GM10248 (cell line): Measurements from ENCODE around the gene ZNF441.
"Not testable (repeated sequence)": the region's sequence is repeated elsewhere in the genome, so short reads cannot be mapped to it uniquely, and the experiment has no call there.

Source experiments
- CTCF ChIA-PET: fragments of 300-600 bp; sonication (Branson Sonifier 250); formaldehyde crosslinking; extraction: SDS; loops from one replicate; lab custom pipeline; 2021; ENCODE audit warnings: antibody characterized with exemption; lab: Yijun Ruan, JAX
- POLR2A ChIA-PET: fragments of 350-650 bp; sonication (Branson Sonifier 250); formaldehyde crosslinking; extraction: SDS; loops from one replicate; lab custom pipeline; 2020; ENCODE audit warnings: antibody characterized with exemption; lab: Yijun Ruan, JAX
- DNase-seq: peaks from one replicate; pipeline ENCODE4 v3.0.0; 2012; ENCODE audit errors: extremely low spot score
- TF ChIP-seq, protein P1 (sequence below): IDR thresholded peaks from 2 replicates; pipeline ENCODE4 v1.5.1; 2012; ENCODE audit warnings: mild to moderate bottlenecking, low read depth; ENCODE audit errors: extremely low read depth, missing control alignments, control extremely low read depth

ZNF441 gene

DNA sequence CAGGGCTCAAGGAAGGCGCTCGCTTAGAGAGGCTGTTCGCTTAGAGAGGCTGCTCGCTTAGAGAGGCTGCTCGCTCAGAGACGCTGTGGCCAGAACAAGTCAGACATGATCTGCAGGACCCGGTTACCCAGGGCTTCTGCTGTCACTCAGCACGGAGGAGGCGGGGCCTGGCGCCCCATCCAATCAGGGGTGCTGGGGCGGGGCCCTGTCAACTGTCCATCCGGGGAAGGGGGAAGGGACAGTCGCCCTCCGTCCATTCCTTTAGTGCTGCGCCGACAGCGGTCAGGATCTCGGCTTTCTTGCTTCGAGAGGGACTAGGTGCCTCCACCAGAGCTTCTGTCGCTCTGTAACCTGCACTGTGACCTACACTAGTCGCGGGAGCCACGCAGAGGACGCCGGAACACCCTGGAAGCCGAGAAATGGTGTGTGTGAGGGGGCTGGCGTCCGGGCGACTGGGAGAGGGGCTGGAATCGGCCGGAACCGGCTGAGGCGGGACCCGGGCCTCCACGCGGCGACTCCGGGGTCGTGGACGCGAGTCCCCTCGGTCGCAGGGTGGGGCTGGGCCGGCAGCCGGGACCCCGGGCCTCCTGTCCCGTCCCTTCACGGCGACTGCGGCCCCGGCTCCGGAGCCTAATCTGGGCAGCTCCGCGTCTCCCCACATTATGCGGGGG, 47.4 kb downstream of the ZNF441 start, which contains the start of gene ZNF440:
TSS of gene ZNF440 (plus strand) at position 245 of the 671 bp plus-strand sequence. CDS start at position 420, 175 bp downstream.
- ChIA-PET CTCF (interaction anchor here (2.2 to 10.7 kb wide), 2 partner anchors 15 to 326 kb away, joined by 9 to 112 read pairs; partner anchors contain the start of genes ZNF20 and ZNF491), POLR2A (interaction anchor here (1.3 to 1.9 kb wide), 3 partner anchors 16 to 277 kb away, joined by 3 to 10 read pairs (median 3); partner anchors contain the start of genes ZNF491 and ZNF700)
- DNase-seq = peak; percentile 97
- TF ChIP-seq, protein P1, sequence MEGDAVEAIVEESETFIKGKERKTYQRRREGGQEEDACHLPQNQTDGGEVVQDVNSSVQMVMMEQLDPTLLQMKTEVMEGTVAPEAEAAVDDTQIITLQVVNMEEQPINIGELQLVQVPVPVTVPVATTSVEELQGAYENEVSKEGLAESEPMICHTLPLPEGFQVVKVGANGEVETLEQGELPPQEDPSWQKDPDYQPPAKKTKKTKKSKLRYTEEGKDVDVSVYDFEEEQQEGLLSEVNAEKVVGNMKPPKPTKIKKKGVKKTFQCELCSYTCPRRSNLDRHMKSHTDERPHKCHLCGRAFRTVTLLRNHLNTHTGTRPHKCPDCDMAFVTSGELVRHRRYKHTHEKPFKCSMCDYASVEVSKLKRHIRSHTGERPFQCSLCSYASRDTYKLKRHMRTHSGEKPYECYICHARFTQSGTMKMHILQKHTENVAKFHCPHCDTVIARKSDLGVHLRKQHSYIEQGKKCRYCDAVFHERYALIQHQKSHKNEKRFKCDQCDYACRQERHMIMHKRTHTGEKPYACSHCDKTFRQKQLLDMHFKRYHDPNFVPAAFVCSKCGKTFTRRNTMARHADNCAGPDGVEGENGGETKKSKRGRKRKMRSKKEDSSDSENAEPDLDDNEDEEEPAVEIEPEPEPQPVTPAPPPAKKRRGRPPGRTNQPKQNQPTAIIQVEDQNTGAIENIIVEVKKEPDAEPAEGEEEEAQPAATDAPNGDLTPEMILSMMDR = no peak

DNA sequence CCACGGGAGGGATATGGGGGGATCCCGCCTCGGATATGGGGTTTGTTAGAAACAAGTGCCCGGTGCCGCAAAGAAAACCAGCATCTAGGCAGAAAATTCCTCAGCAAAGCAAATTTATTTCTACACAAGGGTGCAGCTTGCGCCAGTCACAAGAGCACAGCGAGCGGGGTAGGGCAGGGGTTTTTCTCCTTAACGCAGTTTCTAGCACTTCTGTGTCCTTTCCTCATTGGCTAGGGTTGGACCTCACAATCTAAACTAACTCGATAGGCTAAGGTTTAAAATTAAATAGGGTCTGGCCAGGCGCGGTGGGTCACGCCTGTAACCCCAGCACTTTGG, 47.9 kb downstream of the ZNF441 start:
- CTCF ChIA-PET = interaction anchor here (10.7 kb wide), 1 partner anchor 16 kb away, joined by 112 read pairs; the partner anchor contains the start of gene ZNF491
- TF ChIP-seq, protein P1 = no peak
- POLR2A ChIA-PET = interaction anchor here (0.7 to 1.9 kb wide), 4 partner anchors 17 to 1720 kb away, joined by 3 to 10 read pairs (median 4); partner anchors contain the start of genes ZNF491 and ZNF700
- DNase-seq = no peak

DNA sequence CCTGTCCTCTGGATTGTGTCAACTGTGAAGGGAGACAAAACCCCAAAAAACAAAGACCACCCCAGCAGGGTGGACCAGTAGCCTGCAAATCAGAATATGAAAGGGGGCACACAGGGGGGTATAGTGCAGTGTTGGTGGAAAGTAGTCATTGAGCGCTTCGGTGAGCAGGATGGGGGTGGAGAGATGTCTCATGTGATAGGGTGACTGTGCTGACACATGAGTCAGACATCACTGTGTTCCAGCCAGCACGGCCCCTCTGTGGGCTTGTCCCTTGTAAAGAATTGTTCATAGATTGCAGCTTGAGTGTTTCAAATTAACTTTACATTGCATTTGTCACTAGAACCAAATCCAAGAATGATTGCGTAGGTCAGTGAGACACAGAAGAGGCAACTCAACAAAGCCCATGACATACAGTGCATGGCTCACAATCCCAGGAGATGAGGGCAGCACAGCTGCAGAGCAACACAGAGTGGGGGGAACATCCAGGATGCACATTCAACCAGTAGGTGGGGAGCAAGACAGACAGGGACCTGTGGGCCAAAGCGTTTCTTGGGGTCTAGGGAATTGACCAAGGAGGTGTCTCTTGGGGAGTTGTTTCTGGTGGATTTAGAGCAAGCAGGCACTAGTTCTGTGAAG, 54.8 kb downstream of the ZNF441 start:
- DNase-seq = no peak
- ChIA-PET POLR2A (no interaction called here), CTCF (no interaction called here)
- TF ChIP-seq, protein P1 = no peak

DNA sequence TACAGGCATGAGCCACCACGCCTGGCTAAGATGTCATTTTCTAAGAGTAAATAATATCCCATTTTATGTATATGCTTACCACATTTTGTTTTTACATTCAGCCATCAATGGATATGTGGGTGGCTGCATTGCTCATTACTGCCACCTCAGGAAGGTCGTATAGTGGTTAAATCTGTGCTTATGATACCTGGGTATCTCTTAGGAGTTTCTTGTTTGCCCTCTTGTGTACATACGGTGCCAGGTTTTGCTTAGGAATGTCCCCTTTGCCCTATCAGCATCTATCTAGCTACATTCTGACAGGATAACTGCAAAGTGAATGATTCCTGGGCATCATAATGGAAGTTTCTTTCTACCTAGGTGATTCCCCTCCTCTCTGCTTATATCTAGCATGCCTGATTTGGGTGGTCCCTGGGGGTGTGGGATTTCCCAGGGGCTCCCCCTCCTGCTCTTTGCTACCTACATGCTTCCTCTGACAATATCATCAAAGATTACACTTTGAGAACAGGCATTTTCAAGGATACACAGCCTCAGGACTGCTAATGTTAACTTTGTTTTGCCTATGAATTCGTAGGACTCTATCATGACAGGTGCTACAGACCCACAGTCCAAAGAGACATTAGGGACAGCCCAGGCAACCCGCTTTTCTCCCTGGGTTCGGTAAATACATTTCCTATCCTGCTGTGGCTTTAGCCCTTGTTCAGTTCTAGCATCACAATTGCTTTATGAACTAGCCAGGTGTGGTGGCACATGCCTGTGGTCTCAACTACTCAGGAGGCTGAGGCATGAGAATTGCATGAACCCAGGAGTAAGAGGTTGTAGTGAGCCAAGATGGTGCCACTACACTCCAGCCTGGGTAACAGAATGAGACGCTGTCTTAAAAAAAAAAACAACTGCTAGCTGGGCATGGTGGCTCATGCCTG, 62.4 kb downstream of the ZNF441 start:
- CTCF ChIA-PET, POLR2A ChIA-PET, DNase-seq: not testable (repeated sequence)

DNA sequence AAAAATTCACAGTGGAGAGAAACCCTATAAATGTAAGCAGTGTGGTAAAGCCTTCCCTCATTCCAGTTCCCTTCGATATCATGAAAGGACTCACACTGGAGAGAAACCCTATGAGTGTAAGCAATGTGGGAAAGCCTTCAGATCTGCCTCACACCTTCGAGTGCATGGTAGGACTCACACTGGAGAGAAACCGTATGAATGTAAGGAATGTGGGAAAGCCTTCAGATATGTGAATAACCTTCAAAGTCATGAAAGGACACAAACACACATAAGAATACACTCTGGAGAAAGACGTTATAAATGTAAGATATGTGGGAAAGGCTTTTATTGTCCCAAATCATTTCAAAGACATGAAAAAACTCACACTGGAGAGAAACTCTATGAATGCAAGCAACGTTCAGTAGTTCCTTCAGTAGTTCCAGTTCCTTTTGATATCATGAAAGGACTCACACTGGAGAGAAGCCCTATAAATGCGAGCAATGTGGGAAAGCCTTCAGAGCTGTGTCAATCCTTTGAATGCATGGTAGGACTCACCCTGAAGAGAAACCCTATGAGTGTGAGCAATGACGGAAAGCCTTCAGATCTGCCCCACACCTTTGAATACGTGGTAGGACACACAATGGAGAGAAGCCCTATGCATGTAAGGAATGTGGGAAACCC, 65.6 kb downstream of the ZNF441 start:
- POLR2A ChIA-PET = no interaction called here
- TF ChIP-seq, protein P1 = no peak
- DNase-seq = no peak
- CTCF ChIA-PET = no interaction called here

DNA sequence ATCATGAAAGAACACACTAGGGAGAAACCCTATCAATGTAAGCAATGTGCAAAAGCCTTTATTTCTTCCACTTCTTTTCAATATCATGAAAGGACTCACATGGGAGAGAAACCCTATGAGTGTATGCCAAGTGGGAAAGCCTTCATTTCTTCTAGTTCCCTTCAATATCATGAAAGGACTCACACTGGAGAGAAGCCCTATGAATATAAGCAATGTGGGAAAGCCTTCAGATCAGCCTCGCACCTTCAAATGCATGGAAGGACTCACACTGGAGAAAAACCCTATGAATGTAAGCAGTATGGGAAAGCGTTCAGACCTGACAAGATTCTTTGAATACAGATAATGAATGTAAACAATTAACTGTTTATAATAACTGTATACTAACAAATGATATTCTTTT, 66.7 kb downstream of the ZNF441 start:
- ChIA-PET CTCF (no interaction called here), POLR2A (no interaction called here)
- DNase-seq = no peak
- TF ChIP-seq, protein P1 = no peak
